Measurements from ENCODE around the gene TRPM2. TPM values are rescaled to one million over a fixed set of nuclear protein-coding genes. Genes with fewer than 3 reads are reported as not detected.

TRPM2 gene
- total RNA-seq, 1 experiment from 2014 or later = 0.26 TPM

GRCh38 chr21:44330698-44331097, 22.7 kb upstream of the TRPM2 start:
- intact Hi-C loops (cut with micrococcal nuclease; ENCODE audit: unreplicated experiment) = no loop called here

GRCh38 chr21:44331209-44331608, 22.2 kb upstream of the TRPM2 start:
- in situ Hi-C loops (cut with HindIII; ENCODE audit: low pct_unique_long_range_greater_than_20kb, low sequenced_read_pairs) (no loop called here), intact Hi-C loops (cut with micrococcal nuclease; ENCODE audit: unreplicated experiment) (no loop called here)
- ATAC-seq (no peak), DNase-seq (ENCODE audit: low read depth, low spot score) (no peak)
- no TSS peak for BruUV-seq (replicated peaks)
- Histone ChIP-seq H3K36me3 (ENCODE audit: control insufficient read depth, insufficient read depth, low read length) (no peaks in the 10 kb centered on the region), H3K27me3 (ENCODE audit: control insufficient read depth, insufficient read depth, low read length) (no peaks in the 10 kb centered on the region), H3K4me1 (ENCODE audit: control insufficient read depth, insufficient read depth, low read length) (no peaks in the 10 kb centered on the region; the same call in 1 of the 2 replicates), H3K9me3 (ENCODE audit: control insufficient read depth, insufficient read depth, low read depth, low read length) (no peaks in the 10 kb centered on the region), H3K27ac (ENCODE audit: low read length) (no peak overlapping the region), H3K4me3 (ENCODE audit: low read depth in 2 of 2, low read length in 2 of 2) (no peak overlapping the region)
- ChIA-PET POLR2A (interaction anchor here (0.5 kb wide), 1 partner anchor 617 kb away, joined by 6 read pairs; no protein-coding TSS in a partner anchor), CTCF (no interaction called here)
- TF ChIP-seq TCF7L2 (IDR thresholded peaks at IDR 0.05; ENCODE audit: low read depth, low read length) = no peak
- TF ChIP-seq, protein P1, sequence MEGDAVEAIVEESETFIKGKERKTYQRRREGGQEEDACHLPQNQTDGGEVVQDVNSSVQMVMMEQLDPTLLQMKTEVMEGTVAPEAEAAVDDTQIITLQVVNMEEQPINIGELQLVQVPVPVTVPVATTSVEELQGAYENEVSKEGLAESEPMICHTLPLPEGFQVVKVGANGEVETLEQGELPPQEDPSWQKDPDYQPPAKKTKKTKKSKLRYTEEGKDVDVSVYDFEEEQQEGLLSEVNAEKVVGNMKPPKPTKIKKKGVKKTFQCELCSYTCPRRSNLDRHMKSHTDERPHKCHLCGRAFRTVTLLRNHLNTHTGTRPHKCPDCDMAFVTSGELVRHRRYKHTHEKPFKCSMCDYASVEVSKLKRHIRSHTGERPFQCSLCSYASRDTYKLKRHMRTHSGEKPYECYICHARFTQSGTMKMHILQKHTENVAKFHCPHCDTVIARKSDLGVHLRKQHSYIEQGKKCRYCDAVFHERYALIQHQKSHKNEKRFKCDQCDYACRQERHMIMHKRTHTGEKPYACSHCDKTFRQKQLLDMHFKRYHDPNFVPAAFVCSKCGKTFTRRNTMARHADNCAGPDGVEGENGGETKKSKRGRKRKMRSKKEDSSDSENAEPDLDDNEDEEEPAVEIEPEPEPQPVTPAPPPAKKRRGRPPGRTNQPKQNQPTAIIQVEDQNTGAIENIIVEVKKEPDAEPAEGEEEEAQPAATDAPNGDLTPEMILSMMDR (IDR thresholded peaks at IDR 0.05) = no peak
- no peak for TF ChIP-seq REST (IDR thresholded peaks at IDR 0.05; ENCODE audit: insufficient read depth in 1 of 2, low read depth in 2 of 2, low read length in 1 of 2)

More at GRCh38 chr21:44330698-44331097, 22.7 kb upstream of the TRPM2 start:
- H3K27me3 ChIP-seq (ENCODE audit: control insufficient read depth, insufficient read depth, low read length) = no peaks in the 10 kb centered on the region
- no peaks in the 10 kb centered on the region for H3K9me3 ChIP-seq (ENCODE audit: control insufficient read depth, insufficient read depth, low read depth, low read length)
- ChIA-PET CTCF (no interaction called here), POLR2A (interaction anchor here (0.5 kb wide), 1 partner anchor 618 kb away, joined by 6 read pairs; no protein-coding TSS in a partner anchor)
- in situ Hi-C loops (cut with HindIII; ENCODE audit: low pct_unique_long_range_greater_than_20kb, low sequenced_read_pairs) = no loop called here
- TF ChIP-seq POLR2AphosphoS5 (IDR thresholded peaks at IDR 0.05; ENCODE audit: low read depth, low read length) (no peak), SIN3A (IDR thresholded peaks at IDR 0.05; ENCODE audit: borderline replicate concordance, insufficient read depth, low read depth, low read length) (no peak), REST (IDR thresholded peaks at IDR 0.05; ENCODE audit: insufficient read depth in 1 of 2, low read depth in 2 of 2, low read length in 1 of 2) (no peak), TCF7L2 (IDR thresholded peaks at IDR 0.05; ENCODE audit: low read depth, low read length) (no peak)
- TF ChIP-seq, protein P1 (IDR thresholded peaks at IDR 0.05) = no peak
- DNase-seq (ENCODE audit: low read depth, low spot score) (no peak), ATAC-seq (no peak)
- BruUV-seq (replicated peaks) = no TSS peak
- no peak overlapping the region for H3K27ac ChIP-seq (ENCODE audit: low read length)
- no peak overlapping the region for H3K4me3 ChIP-seq (ENCODE audit: low read depth in 2 of 2, low read length in 2 of 2)
- H3K36me3 ChIP-seq (ENCODE audit: control insufficient read depth, insufficient read depth, low read length) = no peaks in the 10 kb centered on the region
- H3K4me1 ChIP-seq (ENCODE audit: control insufficient read depth, insufficient read depth, low read length) = no peaks in the 10 kb centered on the region; the same call in 1 of the 2 replicates
